Mucosa of rectum (tissue), 2 donors: ENCODE measurements around the gene POC1A.
A peak's percentile ranks its signal among the peaks of the same experiment; 100 is the strongest.

Experiments used
- H3K27ac ChIP-seq, 2 donors: one replicate each; pipeline ENCODE4 v1.7.0; 2013; ENCODE audit warnings: inconsistent platforms in 2 of 2, low read depth in 2 of 2, low read length in 2 of 2
- H3K27me3 ChIP-seq, 2 donors: one replicate each; pipeline ENCODE4 v1.7.0; 2013; ENCODE audit warnings: low read length in 2 of 2; ENCODE audit not compliant: control insufficient read depth in 2 of 2, insufficient read depth in 2 of 2
- H3K36me3 ChIP-seq, 2 donors: one replicate each; pipeline ENCODE4 v1.7.0; 2013; ENCODE audit warnings: low read length in 2 of 2; ENCODE audit not compliant: control insufficient read depth in 2 of 2, insufficient read depth in 2 of 2
- H3K4me1 ChIP-seq, 2 donors: one replicate each; pipeline ENCODE4 v1.7.0; 2013; ENCODE audit warnings: low read length in 2 of 2, mild to moderate bottlenecking in 1 of 2; ENCODE audit not compliant: control insufficient read depth in 2 of 2, insufficient read depth in 2 of 2
- H3K4me3 ChIP-seq, 2 donors: one replicate each; pipeline ENCODE4 v1.7.0; 2013; ENCODE audit warnings: low read length in 2 of 2
- H3K9ac ChIP-seq, 2 donors: one replicate each; pipeline ENCODE4 v1.7.0; 2013; ENCODE audit warnings: low read length in 2 of 2, low read depth in 1 of 2, mild to moderate bottlenecking in 1 of 2
- H3K9me3 ChIP-seq, 2 donors: one replicate each; pipeline ENCODE4 v1.7.0; 2013; ENCODE audit warnings: low read length in 2 of 2; ENCODE audit not compliant: control insufficient read depth in 2 of 2
- donor health status: healthy.
- donor health status: Normal muscosa, but diverticular disease.

Gene POC1A

GRCh38 chr3:52144796-52145735, 9.2 kb downstream of the POC1A start:
- H3K4me3 ChIP-seq, result no peak overlapping the region
- peaks cover 0 to 12% of the 10 kb centered on the region in 2 donors for H3K36me3 ChIP-seq
- H3K4me1 ChIP-seq, result peaks cover 0 to 5% of the 10 kb centered on the region in 2 donors
- no peak overlapping the region for H3K27ac ChIP-seq
- H3K9ac ChIP-seq, result no peak overlapping the region
- H3K27me3 ChIP-seq, result no peaks in the 10 kb centered on the region
- no peaks in the 10 kb centered on the region for H3K9me3 ChIP-seq

- H3K27ac ChIP-seq, result no peak overlapping the region
- no peaks in the 10 kb centered on the region for H3K9me3 ChIP-seq
- no peak overlapping the region for H3K9ac ChIP-seq
- peaks cover 0 to 5% of the 10 kb centered on the region in 2 donors for H3K4me1 ChIP-seq
- H3K4me3 ChIP-seq, result no peak overlapping the region
- H3K36me3 ChIP-seq, result peaks cover 0 to 12% of the 10 kb centered on the region in 2 donors
- H3K27me3 ChIP-seq, result no peaks in the 10 kb centered on the region
Observed at GRCh38 chr3:52144034-52144795, 10.0 kb downstream of the POC1A start.

DNA sequence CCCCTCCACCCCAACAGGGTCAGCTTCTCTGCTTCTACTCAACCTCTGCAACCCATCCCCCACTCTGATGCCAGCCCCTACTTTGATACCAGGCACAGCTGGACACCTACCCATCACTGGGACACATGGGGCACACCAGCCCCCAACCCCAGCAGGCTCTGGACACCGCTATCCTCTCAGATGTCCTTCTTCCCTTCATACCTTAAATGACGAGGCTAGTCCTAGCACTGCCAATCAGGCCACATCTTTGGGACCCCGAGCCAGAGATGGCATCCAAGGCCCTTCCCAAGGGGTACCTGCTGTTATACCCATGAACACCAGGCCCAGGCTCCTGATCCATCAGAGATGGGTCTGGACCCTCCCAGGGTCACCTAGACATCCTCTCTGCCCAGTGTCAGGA, 10.6 kb downstream of the POC1A start:
- H3K4me3 ChIP-seq, result no peak overlapping the region
- peaks cover 0 to 5% of the 10 kb centered on the region in 2 donors for H3K4me1 ChIP-seq
- no peak overlapping the region for H3K9ac ChIP-seq
- no peaks in the 10 kb centered on the region for H3K27me3 ChIP-seq
- H3K9me3 ChIP-seq, result no peaks in the 10 kb centered on the region
- H3K27ac ChIP-seq, result no peak overlapping the region
- H3K36me3 ChIP-seq, result peaks cover 0 to 8% of the 10 kb centered on the region in 2 donors

DNA sequence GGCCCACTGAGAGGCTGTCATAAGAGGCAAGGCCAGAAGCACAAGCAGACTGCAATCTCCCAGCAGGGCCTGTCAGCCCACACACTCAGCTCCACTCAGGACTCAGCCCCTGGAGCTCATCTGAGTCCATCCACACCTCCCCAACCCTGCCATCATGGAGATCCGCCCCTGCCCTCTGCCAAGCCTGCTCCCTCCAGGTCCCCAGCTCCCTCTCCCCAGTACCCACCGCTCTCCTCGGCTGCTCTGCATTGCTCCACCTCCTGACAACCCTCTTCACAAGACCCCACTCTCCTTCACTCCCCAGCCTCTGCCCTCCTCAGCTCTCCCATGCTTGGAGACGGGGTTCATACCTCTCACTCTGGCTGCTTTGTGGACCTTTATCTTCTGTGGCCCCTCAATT, 11.1 kb downstream of the POC1A start:
- no peaks in the 10 kb centered on the region for H3K9me3 ChIP-seq
- peaks cover 0 to 7% of the 10 kb centered on the region in 2 donors for H3K36me3 ChIP-seq
- H3K4me1 ChIP-seq, result peaks cover 0 to 5% of the 10 kb centered on the region in 2 donors
- H3K27me3 ChIP-seq, result no peaks in the 10 kb centered on the region
- H3K4me3 ChIP-seq, result no peak overlapping the region
- H3K9ac ChIP-seq, result no peak overlapping the region
- no peak overlapping the region for H3K27ac ChIP-seq

DNA sequence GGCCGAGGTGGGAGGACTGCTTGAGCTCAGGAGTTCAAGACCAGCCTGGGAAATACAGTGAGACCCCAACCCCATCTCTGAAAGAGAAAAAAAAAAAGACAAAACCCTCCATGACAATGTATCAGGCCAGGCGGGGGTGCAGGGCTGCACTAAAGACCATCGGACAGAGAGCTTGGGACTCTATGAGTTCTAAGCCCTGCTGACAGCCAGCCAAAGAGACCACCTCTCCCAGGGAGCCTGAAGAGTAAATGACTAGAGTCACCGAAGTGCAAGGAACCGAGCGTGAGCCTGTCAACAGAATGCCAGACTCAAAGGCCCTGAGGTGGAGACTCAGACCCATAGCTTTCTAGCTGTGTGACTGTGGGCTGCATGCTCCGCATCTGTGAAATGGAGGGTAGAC, 12.5 kb downstream of the POC1A start:
- Histone ChIP-seq H3K9ac (no peak overlapping the region), H3K36me3 (peaks cover 0 to 7% of the 10 kb centered on the region in 2 donors), H3K4me3 (no peak overlapping the region), H3K27ac (no peak overlapping the region), H3K27me3 (no peaks in the 10 kb centered on the region), H3K9me3 (no peaks in the 10 kb centered on the region), H3K4me1 (peaks cover 0 to 5% of the 10 kb centered on the region in 2 donors)

GRCh38 chr3:52140769-52141168, 13.5 kb downstream of the POC1A start:
- no peaks in the 10 kb centered on the region for H3K27me3 ChIP-seq
- no peaks in the 10 kb centered on the region for H3K9me3 ChIP-seq
- H3K27ac ChIP-seq, result no peak overlapping the region
- H3K4me3 ChIP-seq, result no peak overlapping the region
- H3K36me3 ChIP-seq, result peaks cover 0 to 2% of the 10 kb centered on the region in 2 donors
- H3K9ac ChIP-seq, result no peak overlapping the region
- H3K4me1 ChIP-seq, result peaks cover 0 to 5% of the 10 kb centered on the region in 2 donors

DNA sequence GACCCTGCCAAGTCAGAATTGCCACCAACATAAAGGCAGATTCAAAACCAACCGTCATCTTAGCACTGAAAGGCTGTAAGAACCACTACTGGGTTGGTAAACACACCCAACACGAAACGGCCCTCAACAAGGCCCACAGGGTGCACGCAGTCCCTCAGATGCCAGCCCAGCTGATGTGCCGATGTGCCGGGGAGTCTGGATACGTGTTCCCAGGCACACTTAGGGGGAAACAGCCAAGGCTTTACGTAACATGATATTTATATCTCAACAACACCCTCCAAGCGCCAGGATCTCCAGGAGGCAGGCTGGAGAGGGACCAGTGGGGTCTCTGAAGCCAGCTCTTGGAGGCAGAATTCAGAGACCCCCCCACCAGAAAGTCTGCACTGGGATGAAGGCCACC, 14.2 kb downstream of the POC1A start:
- H3K27ac ChIP-seq, result no peak overlapping the region
- peaks cover 0 to 2% of the 10 kb centered on the region in 2 donors for H3K36me3 ChIP-seq
- H3K4me3 ChIP-seq, result no peak overlapping the region
- no peaks in the 10 kb centered on the region for H3K27me3 ChIP-seq
- H3K9me3 ChIP-seq, result no peaks in the 10 kb centered on the region
- H3K9ac ChIP-seq, result no peak overlapping the region
- peaks cover 0 to 5% of the 10 kb centered on the region in 2 donors for H3K4me1 ChIP-seq

GRCh38 chr3:52137311-52137710, 16.9 kb downstream of the POC1A start:
- H3K4me3 ChIP-seq, result no peak overlapping the region
- H3K9ac ChIP-seq, result no peak overlapping the region
- H3K27ac ChIP-seq, result no peak overlapping the region
- H3K9me3 ChIP-seq, result no peaks in the 10 kb centered on the region
- H3K4me1 ChIP-seq, result no peaks in the 10 kb centered on the region
- H3K27me3 ChIP-seq, result no peaks in the 10 kb centered on the region
- H3K36me3 ChIP-seq, result peaks cover 0 to 2% of the 10 kb centered on the region in 2 donors

- Histone ChIP-seq H3K4me1 (no peaks in the 10 kb centered on the region), H3K9me3 (no peaks in the 10 kb centered on the region), H3K9ac (no peak overlapping the region), H3K27me3 (no peaks in the 10 kb centered on the region), H3K4me3 (no peak overlapping the region), H3K36me3 (peaks cover 0 to 2% of the 10 kb centered on the region in 2 donors), H3K27ac (peak overlapping the region in 1 of 2 donors; percentile 9)
Observed at GRCh38 chr3:52136513-52136912, 17.7 kb downstream of the POC1A start.

- Histone ChIP-seq H3K9me3 (no peaks in the 10 kb centered on the region), H3K27me3 (no peaks in the 10 kb centered on the region), H3K4me1 (no peaks in the 10 kb centered on the region), H3K27ac (no peak overlapping the region), H3K36me3 (peaks cover 0 to 2% of the 10 kb centered on the region in 2 donors), H3K4me3 (no peak overlapping the region), H3K9ac (no peak overlapping the region)
Observed at GRCh38 chr3:52135332-52135731, 18.9 kb downstream of the POC1A start.
